Gastrocnemius medialis (tissue), 4 donors: ENCODE data around the gene STX10.

ENCODE experiments used
- POLR2A ChIP-seq, 2 donors: fragments of 450-650 bp; IDR thresholded peaks; one replicate each; pipeline ENCODE4 v1.6.1; 2017; ENCODE audit warnings: antibody characterized with exemption in 2 of 2, mild to moderate bottlenecking in 2 of 2, moderate library complexity in 2 of 2
- TF ChIP-seq, protein P1 (sequence below), 5 experiments: fragments of 450-650 bp in 3 of 5; fragments of 200-600 bp in 2 of 5; sonication (generic) in 2 of 5; IDR thresholded peaks in 4 of 5; conservative IDR thresholded peaks in 1 of 5; 1 replicate in 4 of 5; 2 replicates in 1 of 5; pipeline ENCODE4 v1.5.1; 2016 to 2019; ENCODE audit warnings: antibody characterized with exemption in 5 of 5, mild to moderate bottlenecking in 3 of 5, moderate library complexity in 3 of 5

DNA sequence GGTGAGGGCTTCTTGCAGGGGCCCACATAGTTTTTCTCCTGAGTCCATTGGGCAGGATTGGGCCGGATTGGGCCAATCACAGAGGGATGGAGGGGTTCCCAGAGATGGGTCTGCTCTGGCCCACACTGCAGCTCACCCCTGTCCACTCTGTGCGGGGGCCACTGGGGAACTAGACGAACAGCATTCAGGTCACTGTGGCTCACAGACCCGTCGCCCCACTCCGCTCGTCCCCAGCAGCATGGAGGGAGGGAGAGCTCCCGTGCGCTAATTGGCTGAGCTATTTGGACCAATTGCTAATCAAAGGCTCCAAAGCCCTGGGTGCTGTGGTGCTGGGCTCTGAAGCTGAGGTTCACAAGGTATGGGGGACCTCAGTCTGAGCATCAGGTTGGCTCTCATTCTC, 20.8 kb downstream of the STX10 start:
- TF ChIP-seq, protein P1, sequence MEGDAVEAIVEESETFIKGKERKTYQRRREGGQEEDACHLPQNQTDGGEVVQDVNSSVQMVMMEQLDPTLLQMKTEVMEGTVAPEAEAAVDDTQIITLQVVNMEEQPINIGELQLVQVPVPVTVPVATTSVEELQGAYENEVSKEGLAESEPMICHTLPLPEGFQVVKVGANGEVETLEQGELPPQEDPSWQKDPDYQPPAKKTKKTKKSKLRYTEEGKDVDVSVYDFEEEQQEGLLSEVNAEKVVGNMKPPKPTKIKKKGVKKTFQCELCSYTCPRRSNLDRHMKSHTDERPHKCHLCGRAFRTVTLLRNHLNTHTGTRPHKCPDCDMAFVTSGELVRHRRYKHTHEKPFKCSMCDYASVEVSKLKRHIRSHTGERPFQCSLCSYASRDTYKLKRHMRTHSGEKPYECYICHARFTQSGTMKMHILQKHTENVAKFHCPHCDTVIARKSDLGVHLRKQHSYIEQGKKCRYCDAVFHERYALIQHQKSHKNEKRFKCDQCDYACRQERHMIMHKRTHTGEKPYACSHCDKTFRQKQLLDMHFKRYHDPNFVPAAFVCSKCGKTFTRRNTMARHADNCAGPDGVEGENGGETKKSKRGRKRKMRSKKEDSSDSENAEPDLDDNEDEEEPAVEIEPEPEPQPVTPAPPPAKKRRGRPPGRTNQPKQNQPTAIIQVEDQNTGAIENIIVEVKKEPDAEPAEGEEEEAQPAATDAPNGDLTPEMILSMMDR (IDR thresholded peaks at IDR 0.05 in 4 of 5, conservative IDR thresholded peaks at IDR 0.05 in 1 of 5) = no peak
- no peak for TF ChIP-seq POLR2A (IDR thresholded peaks at IDR 0.05)
